ENCODE measurements around the gene RNASET2. TPM values are rescaled to one million over a fixed set of nuclear protein-coding genes. Genes with fewer than 3 reads are reported as not detected.
"Not testable (repeated sequence)": the region's sequence is repeated elsewhere in the genome, so short reads cannot be mapped to it uniquely, and the experiment has no call there.

Gene RNASET2
- polyA plus RNA-seq, 3 donors, result 432 to 562 (median 493) TPM

DNA sequence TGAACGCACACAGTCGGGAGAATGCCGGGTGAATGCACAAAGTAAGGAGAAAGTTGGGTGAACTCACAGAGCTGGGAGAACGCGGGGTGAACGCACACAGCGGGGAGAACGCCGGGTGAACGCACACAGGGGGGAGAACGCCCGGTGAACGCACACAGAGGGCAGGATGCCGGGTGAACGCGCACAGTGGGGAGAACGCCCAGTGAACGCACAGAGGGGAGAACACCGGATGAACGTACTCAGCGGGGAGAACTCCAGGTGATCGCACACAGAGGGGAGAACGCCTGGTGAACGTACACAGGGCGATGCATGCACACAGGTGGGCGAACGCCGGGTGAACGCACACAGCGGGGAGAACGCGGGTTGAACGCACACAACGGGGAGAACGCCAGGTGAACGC lies 57.4 kb downstream of the RNASET2 start:
- Mint-ChIP-seq H3K9me3 (peaks cover 15 to 28% (median 24%) of the 10 kb centered on the region in 7 donors), H3K36me3 (peaks cover 0 to 11% of the 10 kb centered on the region in 2 donors), H3K27ac (no peak overlapping the region), H3K4me3 (no peak overlapping the region), H3K4me1 (no peaks in the 10 kb centered on the region), H3K27me3 (ENCODE audit: low read depth in 3 of 3) (peaks cover 0 to 6% (median 5%) of the 10 kb centered on the region in 3 donors)
- intact Hi-C loops (cut with micrococcal nuclease), result no loop called here
- peaks cover 14 to 35% of the 10 kb centered on the region in 2 donors for H3K9me3 ChIP-seq (replicated peaks in 1 of 2; ENCODE audit: control insufficient read depth in 1 of 2, insufficient read depth in 1 of 2, low read length in 2 of 2)
- no peaks in the 10 kb centered on the region for H3K79me2 ChIP-seq (ENCODE audit: insufficient read depth, low read length)
- TF ChIP-seq, protein P1, sequence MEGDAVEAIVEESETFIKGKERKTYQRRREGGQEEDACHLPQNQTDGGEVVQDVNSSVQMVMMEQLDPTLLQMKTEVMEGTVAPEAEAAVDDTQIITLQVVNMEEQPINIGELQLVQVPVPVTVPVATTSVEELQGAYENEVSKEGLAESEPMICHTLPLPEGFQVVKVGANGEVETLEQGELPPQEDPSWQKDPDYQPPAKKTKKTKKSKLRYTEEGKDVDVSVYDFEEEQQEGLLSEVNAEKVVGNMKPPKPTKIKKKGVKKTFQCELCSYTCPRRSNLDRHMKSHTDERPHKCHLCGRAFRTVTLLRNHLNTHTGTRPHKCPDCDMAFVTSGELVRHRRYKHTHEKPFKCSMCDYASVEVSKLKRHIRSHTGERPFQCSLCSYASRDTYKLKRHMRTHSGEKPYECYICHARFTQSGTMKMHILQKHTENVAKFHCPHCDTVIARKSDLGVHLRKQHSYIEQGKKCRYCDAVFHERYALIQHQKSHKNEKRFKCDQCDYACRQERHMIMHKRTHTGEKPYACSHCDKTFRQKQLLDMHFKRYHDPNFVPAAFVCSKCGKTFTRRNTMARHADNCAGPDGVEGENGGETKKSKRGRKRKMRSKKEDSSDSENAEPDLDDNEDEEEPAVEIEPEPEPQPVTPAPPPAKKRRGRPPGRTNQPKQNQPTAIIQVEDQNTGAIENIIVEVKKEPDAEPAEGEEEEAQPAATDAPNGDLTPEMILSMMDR (IDR thresholded peaks at IDR 0.05), result no peak
- no peak overlapping the region for H3K4me2 ChIP-seq (replicated peaks; ENCODE audit: extremely low read depth, low read length, poor library complexity, severe bottlenecking)
- DNase-seq, result no peak
- H3K4me3 ChIP-seq (replicated peaks in 1 of 3; ENCODE audit: low read depth in 2 of 3, low read length in 3 of 3), result no peak overlapping the region
- H3K36me3 ChIP-seq (replicated peaks in 1 of 2; ENCODE audit: control insufficient read depth in 1 of 2, insufficient read depth in 2 of 2, low read length in 2 of 2), result no peaks in the 10 kb centered on the region
- H3K9ac ChIP-seq (ENCODE audit: insufficient read depth, low read length, poor library complexity, severe bottlenecking), result no peak overlapping the region
- H3K27me3 ChIP-seq (ENCODE audit: control insufficient read depth in 2 of 2, insufficient read depth in 2 of 2, low read length in 2 of 2), result no peaks in the 10 kb centered on the region
- no peak overlapping the region for H2AFZ ChIP-seq (ENCODE audit: insufficient read depth, low read depth, low read length, poor library complexity, severe bottlenecking)
- no peaks in the 10 kb centered on the region for H4K20me1 ChIP-seq (ENCODE audit: insufficient read depth, low read length)
- H3K4me1 ChIP-seq (ENCODE audit: control insufficient read depth in 1 of 2, insufficient read depth in 2 of 2, low read length in 2 of 2), result no peaks in the 10 kb centered on the region
- WGBS (ENCODE audit: insufficient coverage), result 97% methylated on average over 36 of the region's 36 CpGs
- H3K27ac ChIP-seq (ENCODE audit: low read depth in 1 of 2, low read length in 2 of 2), result no peak overlapping the region

DNA sequence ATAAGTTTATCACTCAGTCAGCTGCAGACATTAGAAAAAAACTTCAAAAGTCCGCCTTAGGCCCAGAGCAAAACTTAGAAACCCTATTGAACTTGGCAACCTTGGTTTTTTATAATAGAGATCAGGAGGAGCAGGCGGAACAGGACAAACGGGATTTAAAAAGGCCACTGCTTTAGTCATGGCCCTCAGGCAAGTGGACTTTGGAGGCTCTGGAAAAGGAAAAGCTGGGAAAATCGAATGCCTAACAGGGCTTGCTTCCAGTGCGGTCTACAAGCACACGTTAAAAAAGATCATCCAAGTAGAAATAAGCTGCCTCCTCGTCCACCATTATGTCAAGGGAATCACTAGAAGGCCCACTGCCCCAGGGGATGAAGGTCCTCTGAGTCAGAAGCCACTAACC lies 61.7 kb downstream of the RNASET2 start:
- peaks cover 4 to 13% of the 10 kb centered on the region in 2 donors for H3K36me3 Mint-ChIP-seq
- intact Hi-C loops (cut with micrococcal nuclease); H3K4me3 ChIP-seq (replicated peaks in 1 of 3; ENCODE audit: low read depth in 2 of 3, low read length in 3 of 3); H2AFZ ChIP-seq (ENCODE audit: insufficient read depth, low read depth, low read length, poor library complexity, severe bottlenecking); H4K20me1 ChIP-seq (ENCODE audit: insufficient read depth, low read length); H3K27me3 ChIP-seq (ENCODE audit: control insufficient read depth in 2 of 2, insufficient read depth in 2 of 2, low read length in 2 of 2); H3K27ac Mint-ChIP-seq; H3K4me1 Mint-ChIP-seq; H3K4me1 ChIP-seq (ENCODE audit: control insufficient read depth in 1 of 2, insufficient read depth in 2 of 2, low read length in 2 of 2); H3K27ac ChIP-seq (ENCODE audit: low read depth in 1 of 2, low read length in 2 of 2); H3K4me3 Mint-ChIP-seq; DNase-seq; H3K9ac ChIP-seq (ENCODE audit: insufficient read depth, low read length, poor library complexity, severe bottlenecking); H3K79me2 ChIP-seq (ENCODE audit: insufficient read depth, low read length); H3K36me3 ChIP-seq (replicated peaks in 1 of 2; ENCODE audit: control insufficient read depth in 1 of 2, insufficient read depth in 2 of 2, low read length in 2 of 2); H3K4me2 ChIP-seq (replicated peaks; ENCODE audit: extremely low read depth, low read length, poor library complexity, severe bottlenecking); H3K27me3 Mint-ChIP-seq (ENCODE audit: low read depth in 3 of 3): not testable (repeated sequence)
- peaks cover 0 to 15% of the 10 kb centered on the region in 2 donors for H3K9me3 ChIP-seq (replicated peaks in 1 of 2; ENCODE audit: control insufficient read depth in 1 of 2, insufficient read depth in 1 of 2, low read length in 2 of 2)
- H3K9me3 Mint-ChIP-seq, result peaks cover 10 to 24% (median 14%) of the 10 kb centered on the region in 7 donors
- 100% methylated on average over 2 of the region's 7 CpGs for WGBS (ENCODE audit: insufficient coverage)

GRCh38 chr6:166892472-166892871 lies 63.9 kb downstream of the RNASET2 start:
- H3K9me3 ChIP-seq (replicated peaks in 1 of 2; ENCODE audit: control insufficient read depth in 1 of 2, insufficient read depth in 1 of 2, low read length in 2 of 2); H3K27me3 ChIP-seq (ENCODE audit: control insufficient read depth in 2 of 2, insufficient read depth in 2 of 2, low read length in 2 of 2); H3K4me3 Mint-ChIP-seq; H3K27ac ChIP-seq (ENCODE audit: low read depth in 1 of 2, low read length in 2 of 2); H3K27me3 Mint-ChIP-seq (ENCODE audit: low read depth in 3 of 3); H3K9ac ChIP-seq (ENCODE audit: insufficient read depth, low read length, poor library complexity, severe bottlenecking); H3K36me3 ChIP-seq (replicated peaks in 1 of 2; ENCODE audit: control insufficient read depth in 1 of 2, insufficient read depth in 2 of 2, low read length in 2 of 2); H3K4me1 ChIP-seq (ENCODE audit: control insufficient read depth in 1 of 2, insufficient read depth in 2 of 2, low read length in 2 of 2); H3K79me2 ChIP-seq (ENCODE audit: insufficient read depth, low read length); H3K27ac Mint-ChIP-seq; H4K20me1 ChIP-seq (ENCODE audit: insufficient read depth, low read length); H3K4me2 ChIP-seq (replicated peaks; ENCODE audit: extremely low read depth, low read length, poor library complexity, severe bottlenecking); H2AFZ ChIP-seq (ENCODE audit: insufficient read depth, low read depth, low read length, poor library complexity, severe bottlenecking); H3K4me3 ChIP-seq (replicated peaks in 1 of 3; ENCODE audit: low read depth in 2 of 3, low read length in 3 of 3); intact Hi-C loops (cut with micrococcal nuclease); H3K36me3 Mint-ChIP-seq; DNase-seq; H3K4me1 Mint-ChIP-seq: not testable (repeated sequence)
- peaks cover 8 to 26% (median 14%) of the 10 kb centered on the region in 7 donors for H3K9me3 Mint-ChIP-seq
- WGBS (ENCODE audit: insufficient coverage), result no CpG with 5 or more reads among the region's 5 CpGs

DNA sequence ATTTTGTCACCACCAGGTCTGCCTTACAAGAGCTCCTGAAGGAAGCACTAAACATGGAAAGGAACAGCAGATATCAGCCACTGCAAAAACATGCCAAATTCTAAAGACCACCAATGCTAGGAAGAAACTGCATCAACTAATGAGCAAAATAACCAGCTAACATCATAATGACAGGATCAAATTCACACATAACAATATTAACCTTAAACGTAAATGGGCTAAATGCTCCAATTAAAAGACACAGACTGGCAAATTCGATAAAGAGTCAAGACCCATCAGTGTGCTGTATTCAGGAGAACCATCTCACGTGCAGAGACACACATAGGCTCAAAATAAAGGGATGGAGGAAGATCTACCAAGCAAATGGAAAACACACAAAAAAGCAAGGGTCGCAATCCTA lies 69.6 kb downstream of the RNASET2 start:
- not testable (repeated sequence) for H3K36me3 ChIP-seq (replicated peaks in 1 of 2; ENCODE audit: control insufficient read depth in 1 of 2, insufficient read depth in 2 of 2, low read length in 2 of 2)

More for the DNA sequence above, 69.6 kb downstream of the RNASET2 start:
- H3K27ac ChIP-seq (ENCODE audit: low read depth in 1 of 2, low read length in 2 of 2); H3K9me3 ChIP-seq (replicated peaks in 1 of 2; ENCODE audit: control insufficient read depth in 1 of 2, insufficient read depth in 1 of 2, low read length in 2 of 2); intact Hi-C loops (cut with micrococcal nuclease); H3K4me3 Mint-ChIP-seq; H3K4me3 ChIP-seq (replicated peaks in 1 of 3; ENCODE audit: low read depth in 2 of 3, low read length in 3 of 3); H4K20me1 ChIP-seq (ENCODE audit: insufficient read depth, low read length); H3K27ac Mint-ChIP-seq; H3K27me3 ChIP-seq (ENCODE audit: control insufficient read depth in 2 of 2, insufficient read depth in 2 of 2, low read length in 2 of 2); H3K4me2 ChIP-seq (replicated peaks; ENCODE audit: extremely low read depth, low read length, poor library complexity, severe bottlenecking); H3K4me1 Mint-ChIP-seq; H3K4me1 ChIP-seq (ENCODE audit: control insufficient read depth in 1 of 2, insufficient read depth in 2 of 2, low read length in 2 of 2); DNase-seq; H3K9ac ChIP-seq (ENCODE audit: insufficient read depth, low read length, poor library complexity, severe bottlenecking); H3K27me3 Mint-ChIP-seq (ENCODE audit: low read depth in 3 of 3); H2AFZ ChIP-seq (ENCODE audit: insufficient read depth, low read depth, low read length, poor library complexity, severe bottlenecking); H3K79me2 ChIP-seq (ENCODE audit: insufficient read depth, low read length): not testable (repeated sequence)
- Mint-ChIP-seq H3K36me3 (peaks cover 5 to 19% of the 10 kb centered on the region in 2 donors), H3K9me3 (peaks cover 14 to 40% (median 21%) of the 10 kb centered on the region in 7 donors)
- WGBS (ENCODE audit: insufficient coverage), result no CpG with 5 or more reads among the region's 4 CpGs

Measured in CD14-positive monocyte (primary cell).